GM19025 (cell line): Measurements from ENCODE around the gene DNTTIP2.

Source experiments
- ATAC-seq: cut with Tn5 transposase; IDR thresholded peaks from one replicate; pipeline ENCODE4 v1.9.1; 2021; ENCODE audit warnings: mild to moderate bottlenecking, low read depth, moderate library complexity; ENCODE audit not compliant: unreplicated experiment

The DNTTIP2 gene

GRCh38 chr1:93816970-93817678, 61.9 kb downstream of the DNTTIP2 start:
- no peak for ATAC-seq
